Jurkat, Clone E6-1 (cell line): ENCODE results near the gene CLEC1B.
"Not testable (repeated sequence)": the region's sequence is repeated elsewhere in the genome, so short reads cannot be mapped to it uniquely, and the experiment has no call there.

Experiments
- DNase-seq: peaks from one replicate; pipeline ENCODE4 v3.0.0-alpha.2; 2011; ENCODE audit warnings: low read depth, low spot score
- H3K4me3 ChIP-seq: 2 replicates; pipeline ENCODE4 v1.5.1; 2011; ENCODE audit warnings: mild to moderate bottlenecking, low read length, control low read depth, moderate library complexity

Gene CLEC1B

DNA sequence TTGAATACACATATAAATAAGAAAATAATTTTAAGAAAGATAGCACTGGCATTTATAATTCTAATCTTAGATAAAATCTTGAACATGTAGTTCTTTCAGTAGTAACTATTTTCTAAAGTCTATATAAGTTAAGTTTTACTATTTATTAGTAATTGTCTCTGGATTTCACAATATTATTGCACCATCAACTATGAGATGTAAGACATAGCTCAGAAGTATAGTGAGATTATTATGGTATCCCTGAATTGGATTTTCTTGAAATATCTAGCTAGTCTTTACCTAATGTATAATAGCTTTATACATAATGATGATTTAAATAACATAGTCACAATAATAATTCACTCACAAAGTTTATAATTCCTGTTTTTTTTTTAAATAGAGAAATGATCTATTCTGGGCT is 21.0 kb downstream of the CLEC1B start:
- H3K4me3 ChIP-seq, result no peak overlapping the region
- DNase-seq, result no peak

DNA sequence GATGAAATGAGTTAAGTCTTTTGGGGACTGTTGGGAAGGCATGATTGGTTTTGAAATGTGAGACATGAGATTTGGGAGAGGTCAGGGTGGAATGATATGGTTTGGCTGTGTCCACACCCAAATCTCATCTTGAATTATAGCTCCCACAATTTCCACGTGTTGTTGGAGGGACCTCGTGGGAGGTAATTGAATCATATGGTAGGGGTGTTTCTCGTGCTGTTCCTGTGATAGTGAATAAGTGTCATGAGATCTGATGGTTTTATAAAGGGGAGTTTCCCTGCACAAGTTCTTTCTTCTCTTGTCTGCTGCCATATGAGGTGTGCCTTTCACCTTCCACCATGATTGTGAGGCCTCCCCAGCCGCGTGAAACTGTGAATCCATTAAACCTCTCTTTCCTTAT is 22.3 kb downstream of the CLEC1B start:
- not testable (repeated sequence) for DNase-seq, H3K4me3 ChIP-seq

DNA sequence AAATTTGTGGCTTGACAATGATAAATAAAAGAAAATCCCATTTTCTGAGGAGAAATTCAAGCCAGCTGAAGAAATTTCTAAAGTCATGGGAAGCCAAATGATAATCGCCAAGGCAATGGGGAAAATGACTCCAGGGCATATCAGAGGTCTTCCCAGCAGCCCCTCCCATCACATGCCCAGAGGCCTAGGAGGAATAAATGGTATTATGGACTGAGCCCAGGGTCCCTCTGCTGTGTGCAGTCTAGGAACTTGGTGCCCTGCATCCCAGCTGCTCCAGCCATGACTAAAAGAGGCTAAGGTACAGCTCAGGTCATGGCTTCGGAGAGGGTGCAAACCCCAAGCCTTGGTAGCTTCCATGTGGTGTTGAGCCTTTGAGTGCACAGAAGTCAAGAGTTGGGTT is 23.3 kb downstream of the CLEC1B start:
- no peak overlapping the region for H3K4me3 ChIP-seq
- no peak for DNase-seq

DNA sequence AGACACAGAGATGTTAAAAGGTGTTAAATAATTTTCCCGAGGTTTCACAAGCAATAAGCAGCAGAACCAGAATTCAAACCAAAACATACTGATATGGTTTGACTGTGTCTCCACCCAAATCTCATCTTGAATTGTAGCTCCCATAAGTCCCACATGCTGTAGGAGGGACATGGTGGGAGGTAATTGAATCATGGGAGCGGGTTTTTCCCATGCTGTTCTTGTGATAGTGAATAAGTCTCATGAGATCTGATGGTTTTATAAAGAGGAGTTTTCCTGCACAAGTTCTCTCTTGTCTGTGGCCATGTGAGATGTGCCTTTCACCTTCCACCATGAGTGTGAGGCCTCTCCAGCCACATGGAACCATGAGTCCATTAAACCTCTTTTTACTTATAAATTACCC is 24.2 kb downstream of the CLEC1B start:
- DNase-seq, H3K4me3 ChIP-seq: not testable (repeated sequence)

DNA sequence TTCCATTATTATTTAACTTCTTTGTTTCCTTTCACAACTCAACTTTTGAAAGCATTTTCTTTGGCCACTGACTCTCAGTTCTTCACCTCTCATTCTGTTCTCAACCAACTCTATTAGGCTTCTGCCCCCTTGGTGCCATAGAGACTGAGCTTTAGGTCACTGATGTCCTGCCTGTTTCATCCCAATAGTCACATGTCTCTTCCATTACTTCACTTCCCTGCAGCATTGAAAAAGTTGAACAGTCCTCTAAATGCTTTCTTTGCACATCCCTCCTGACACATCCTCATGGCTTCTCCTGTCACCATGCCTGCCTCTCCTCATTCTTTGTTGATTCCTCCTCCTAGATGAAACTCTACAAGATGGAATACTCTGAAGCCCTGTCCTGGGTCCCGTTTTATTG is 25.0 kb downstream of the CLEC1B start:
- DNase-seq, result no peak

DNA sequence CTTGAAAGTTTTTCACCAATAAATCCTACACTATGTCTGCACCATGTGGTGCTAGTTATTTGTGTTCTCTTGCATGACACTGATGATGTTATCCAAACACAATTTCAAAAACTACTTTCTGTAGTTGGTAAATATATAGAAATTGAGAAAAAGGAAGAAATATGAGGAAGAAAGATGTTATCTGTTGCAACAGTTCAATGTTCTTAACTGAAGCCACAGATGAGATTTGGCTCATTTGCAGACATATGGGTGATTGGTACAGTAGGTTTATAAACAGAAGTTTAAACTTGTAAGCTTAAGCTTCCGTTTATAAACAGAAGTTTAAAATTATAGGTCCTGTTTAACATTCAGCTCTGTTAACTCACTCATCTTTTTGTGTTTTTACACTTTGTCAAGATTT is 27.7 kb downstream of the CLEC1B start, which contains the start of gene CLEC12A:
Gene CLEC12A (plus strand): TSS at position 229 of the 400 bp plus-strand sequence. CDS start 188 bp downstream, outside the sequence.
- no peak for DNase-seq
- no peak within 1 kb of the TSS for H3K4me3 ChIP-seq

More for the DNA sequence above, 25.0 kb downstream of the CLEC1B start:
- no peak overlapping the region for H3K4me3 ChIP-seq

DNA sequence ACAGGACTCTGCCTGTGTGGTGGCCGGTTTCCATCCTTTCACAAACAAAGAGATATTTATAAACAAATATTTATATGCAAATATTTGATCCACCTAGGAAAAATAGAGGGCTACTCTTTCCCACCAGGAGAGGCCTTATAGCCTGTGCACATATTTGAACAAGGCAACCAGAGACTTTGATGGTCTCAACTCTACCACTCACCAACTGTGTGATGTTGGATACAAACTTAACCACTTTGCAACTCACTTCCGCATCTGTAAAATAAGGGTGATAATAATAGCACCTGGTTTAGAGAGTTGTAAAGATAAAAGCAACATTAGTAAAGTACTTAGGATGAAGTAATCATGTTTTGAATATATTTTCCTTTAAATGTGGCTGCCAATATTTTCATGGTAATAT is 29.2 kb downstream of the CLEC1B start:
- no peak for DNase-seq
- H3K4me3 ChIP-seq, result no peak overlapping the region

DNA sequence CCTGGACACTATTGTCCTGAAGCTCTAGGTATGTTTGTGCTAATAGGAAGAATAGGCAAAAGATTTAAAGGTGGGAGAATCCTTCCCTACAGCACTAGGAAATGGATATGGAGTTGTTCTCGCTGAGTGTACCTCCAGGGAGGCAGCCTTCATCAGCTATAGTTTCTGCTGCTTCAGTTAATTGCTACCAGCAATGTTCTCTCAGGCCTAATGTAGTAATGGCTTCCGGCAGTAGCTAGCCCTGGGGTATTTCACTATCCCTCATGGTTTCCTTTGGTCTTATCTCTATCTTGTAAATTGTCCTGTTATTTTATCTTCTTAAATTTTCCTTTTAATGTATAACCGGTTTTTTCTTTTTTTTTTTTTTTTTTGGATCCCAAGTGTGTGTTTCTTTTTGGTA is 37.0 kb downstream of the CLEC1B start:
- H3K4me3 ChIP-seq, result no peak overlapping the region
- no peak for DNase-seq

DNA sequence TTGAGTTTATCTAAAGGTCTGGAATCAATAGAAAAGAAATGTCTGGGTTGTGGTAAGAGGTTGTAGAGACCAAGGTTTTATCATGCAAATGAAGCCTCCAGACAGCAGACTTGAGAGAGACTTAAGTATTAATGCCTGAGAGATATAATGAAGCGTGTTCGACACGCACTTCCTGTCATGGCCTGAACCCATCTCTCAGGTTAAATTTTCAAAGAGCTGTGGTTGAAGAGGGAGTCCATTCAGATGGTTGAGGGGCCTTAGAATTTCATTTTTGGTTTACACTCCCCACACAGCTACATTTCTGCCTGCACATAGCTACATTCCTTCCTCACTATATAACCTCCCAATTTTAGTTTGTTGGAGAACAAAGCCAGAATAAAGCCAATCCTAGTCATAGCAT is 37.8 kb downstream of the CLEC1B start:
- no peak overlapping the region for H3K4me3 ChIP-seq
- peak; percentile 39 for DNase-seq

DNA sequence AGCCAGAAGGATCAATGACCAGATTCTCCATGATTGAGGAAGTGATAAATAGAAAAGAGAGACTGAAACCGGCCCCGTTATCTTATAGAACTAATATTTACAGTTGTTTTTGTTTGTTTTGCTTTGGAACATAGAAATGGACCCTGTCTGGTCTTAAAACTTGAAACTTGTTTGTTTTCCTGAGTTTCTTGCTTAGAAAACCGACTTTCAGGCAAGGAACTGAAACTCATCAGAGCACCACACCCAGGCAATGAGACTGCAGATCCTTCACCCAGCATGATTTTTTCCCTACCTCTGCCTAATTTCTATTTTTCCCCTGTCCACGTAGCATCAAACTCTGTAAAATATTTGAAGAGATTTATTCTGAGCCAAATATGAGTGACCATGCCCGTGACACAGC is 38.3 kb downstream of the CLEC1B start:
- no peak overlapping the region for H3K4me3 ChIP-seq
- DNase-seq, result no peak

DNA sequence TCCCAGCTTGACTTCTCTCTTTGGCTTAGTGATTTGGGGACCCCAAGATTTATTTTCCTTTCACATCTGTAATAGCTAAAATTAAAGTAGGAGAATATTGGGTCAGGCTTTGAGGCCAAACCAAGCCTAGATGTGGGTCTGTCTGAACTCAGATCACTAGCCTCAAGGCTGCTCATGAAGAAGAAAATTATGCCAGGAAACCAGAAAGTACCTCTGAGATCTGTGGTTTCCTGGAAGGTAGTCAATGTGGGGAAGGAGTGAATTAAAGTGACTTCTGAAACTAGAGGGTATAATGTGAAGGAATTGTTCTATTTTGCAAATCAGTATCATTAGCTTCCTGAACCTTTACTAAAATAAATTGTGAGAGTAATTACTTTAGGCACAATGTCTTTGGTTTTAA is 41.1 kb downstream of the CLEC1B start:
- peak; percentile 43 for DNase-seq
- no peak overlapping the region for H3K4me3 ChIP-seq

DNA sequence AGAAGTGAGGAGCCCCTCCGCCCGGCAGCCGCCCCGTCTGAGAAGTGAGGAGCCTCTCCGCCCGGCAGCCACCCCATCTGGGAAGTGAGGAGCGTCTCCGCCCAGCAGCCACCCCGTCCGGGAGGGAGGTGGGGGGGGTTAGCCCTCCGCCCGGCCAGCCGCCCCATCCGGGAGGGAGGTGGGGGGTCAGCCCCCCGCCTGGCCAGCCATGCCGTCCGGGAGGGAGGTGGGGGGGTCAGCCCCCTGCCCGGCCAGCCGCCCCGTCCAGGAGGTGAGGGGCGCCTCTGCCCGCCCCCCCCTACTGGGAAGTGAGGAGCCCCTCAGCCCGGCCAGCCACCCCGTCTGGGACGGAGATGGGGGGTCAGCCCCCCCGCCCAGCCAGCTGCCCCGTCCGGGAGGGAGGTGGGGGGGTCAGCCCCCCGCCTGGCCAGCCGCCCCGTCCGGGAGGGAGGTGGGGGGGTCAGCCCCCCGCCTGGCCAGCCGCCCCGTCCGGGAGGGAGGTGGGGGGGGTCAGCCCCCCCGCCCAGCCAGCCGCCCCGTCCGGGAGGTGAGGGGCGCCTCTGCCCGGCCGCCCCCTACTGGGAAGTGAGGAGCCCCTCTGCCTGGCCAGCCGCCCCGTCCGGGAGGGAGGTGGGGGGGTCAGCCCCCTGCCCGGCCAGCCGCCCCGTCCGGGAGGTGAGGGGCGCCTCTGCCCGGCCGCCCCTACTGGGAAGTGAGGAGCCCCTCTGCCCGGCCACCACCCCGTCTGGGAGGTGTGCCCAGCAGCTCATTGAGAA is 45.8 kb downstream of the CLEC1B start:
- not testable (repeated sequence) for DNase-seq, H3K4me3 ChIP-seq

DNA sequence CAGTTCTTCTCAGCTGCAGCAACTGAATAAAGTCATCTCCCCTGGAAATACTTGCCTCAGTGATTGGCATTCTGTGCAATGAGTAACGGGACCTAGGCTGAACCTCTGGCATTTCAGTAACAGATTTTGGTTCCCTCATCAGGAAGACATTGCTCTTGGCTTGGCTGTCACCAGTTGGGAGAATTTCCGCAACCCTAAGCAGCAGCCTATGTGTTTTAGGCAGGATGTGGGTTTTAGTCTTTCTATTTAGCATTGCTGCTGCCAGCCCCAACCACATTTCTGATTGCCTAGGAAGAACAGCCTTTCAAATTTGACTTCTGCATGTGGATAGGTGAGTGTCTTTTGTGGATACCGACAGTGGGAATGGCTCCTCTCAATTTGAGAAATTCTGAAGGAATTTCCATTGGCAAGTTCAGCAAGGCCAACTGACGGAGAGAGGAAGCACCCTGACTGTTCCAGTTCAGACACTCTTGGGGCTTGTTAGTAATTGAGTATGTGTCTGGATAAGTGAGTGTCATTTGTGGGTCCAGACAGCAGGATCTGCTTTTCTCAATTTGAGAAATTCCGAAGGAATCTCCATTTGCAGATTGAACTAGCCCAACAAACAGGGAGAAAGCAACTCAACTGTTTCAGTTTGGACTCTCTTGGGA is 47.8 kb downstream of the CLEC1B start:
- H3K4me3 ChIP-seq, result peak overlapping the region; percentile 2; the same call in 1 of the 2 replicates

DNA sequence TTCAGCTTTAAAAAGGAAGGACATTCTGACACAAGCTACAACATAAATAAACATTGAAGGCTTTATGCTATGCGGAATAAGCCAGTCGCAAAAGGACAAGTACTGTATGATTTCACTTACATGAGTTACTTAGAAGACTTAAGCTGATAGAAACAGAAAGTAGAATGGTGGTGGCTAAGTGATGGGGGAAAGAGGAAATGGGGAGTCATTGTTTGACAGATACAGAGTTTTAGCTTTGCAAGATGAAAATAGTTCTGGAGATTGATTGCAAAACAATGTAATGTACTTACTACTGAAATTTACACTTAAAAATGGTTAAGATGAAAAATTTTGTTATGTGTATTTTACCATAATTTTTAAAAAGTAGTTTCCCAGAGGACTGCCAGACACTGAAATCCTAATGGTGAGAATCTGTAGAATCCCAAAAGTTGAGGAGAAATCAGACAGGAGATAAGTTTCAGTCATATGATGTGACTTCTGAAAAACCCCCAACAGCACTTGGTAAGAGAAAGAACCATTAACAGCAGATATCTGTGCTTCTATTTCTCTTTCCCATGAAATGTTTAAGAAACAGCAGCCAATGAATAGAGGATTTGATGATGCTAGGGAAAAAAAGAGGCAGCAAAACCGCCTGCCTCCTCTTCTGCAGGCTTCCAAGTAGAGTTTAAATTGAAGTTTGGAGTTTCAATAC is 50.2 kb downstream of the CLEC1B start:
- H3K4me3 ChIP-seq, result no peak overlapping the region
- peak; percentile 41 for DNase-seq

More for the DNA sequence above, 47.8 kb downstream of the CLEC1B start:
- peak; percentile 89 for DNase-seq

DNA sequence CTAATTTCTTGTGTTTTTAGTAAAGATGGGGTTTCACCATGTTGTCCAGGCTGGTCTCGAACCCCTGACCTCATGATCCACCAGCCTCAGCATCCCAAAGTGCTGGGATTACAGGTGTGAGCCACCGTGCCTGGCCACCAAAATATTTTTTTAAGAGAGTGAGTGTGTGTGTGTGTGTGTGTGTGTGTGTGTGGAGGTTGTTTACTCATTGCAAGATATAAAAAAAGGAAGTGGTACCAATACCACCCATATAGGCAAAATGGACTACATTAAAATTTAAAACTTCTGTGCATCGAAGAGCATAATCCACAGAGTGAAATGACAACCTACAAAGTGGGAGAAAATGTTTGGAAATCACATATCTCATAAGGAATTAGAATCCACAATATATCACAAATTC is 51.2 kb downstream of the CLEC1B start:
- H3K4me3 ChIP-seq, result no peak overlapping the region
- no peak for DNase-seq

DNA sequence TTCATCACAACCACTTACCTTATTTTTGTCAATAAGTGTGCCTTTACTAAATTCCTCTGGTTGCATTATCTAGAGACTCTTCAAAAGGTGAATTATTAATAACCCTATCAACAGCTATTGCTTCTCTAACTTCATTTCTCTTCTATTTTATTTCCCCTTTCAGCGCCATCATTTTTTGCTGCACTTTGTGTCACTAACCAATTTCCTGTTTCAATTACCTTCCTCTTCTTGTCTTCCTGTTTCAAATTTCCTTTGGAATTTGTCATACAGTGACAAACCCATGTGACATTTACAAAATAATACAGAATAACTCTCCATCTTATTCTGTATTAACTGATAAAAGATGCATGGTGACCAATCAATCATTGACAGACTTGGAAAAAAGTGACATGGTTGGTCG is 54.5 kb downstream of the CLEC1B start:
- no peak overlapping the region for H3K4me3 ChIP-seq
- DNase-seq, result no peak

DNA sequence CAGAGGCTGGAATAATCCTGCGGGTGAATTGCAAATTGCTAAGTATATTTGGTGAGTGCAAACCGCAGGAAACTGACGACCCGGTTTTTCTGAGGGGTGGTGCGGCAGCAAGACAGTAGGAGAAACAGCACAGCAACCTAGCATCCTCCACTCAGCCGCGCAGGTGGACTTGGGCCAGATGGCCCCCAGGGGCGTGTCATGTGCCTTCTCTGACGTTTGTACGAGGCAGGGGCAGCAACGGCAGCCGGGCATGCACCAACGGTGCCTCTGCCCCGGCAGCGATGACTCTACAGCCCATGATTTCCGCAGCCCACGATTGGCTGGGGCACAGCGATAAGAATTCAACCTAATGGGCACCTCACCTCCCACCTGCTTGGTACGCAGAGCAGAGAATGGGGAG is 55.7 kb downstream of the CLEC1B start:
- no peak overlapping the region for H3K4me3 ChIP-seq
- no peak for DNase-seq
